ENCODE measurements around the gene PRKCA.
"Not testable (repeated sequence)": the region's sequence is repeated elsewhere in the genome, so short reads cannot be mapped to it uniquely, and the experiment has no call there.

PRKCA gene

DNA sequence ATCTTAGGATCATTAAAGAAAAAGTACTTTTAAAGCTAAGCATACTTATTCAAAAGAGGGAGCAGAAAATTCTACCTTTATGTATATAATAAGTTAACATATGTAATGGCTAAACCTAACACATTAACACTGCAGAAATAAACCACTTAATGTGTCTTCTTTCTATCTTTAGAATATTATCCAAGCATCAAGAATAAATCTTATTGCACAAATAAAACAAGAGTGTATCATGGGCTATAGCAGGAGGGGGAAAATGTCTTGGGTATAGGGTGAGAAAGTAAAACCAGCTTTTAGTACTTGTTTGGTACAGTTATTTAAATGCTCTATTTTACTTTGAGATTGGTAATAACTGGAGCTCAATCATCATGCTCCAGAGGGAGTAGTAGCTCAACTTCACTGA, 10.9 kb downstream of the PRKCA start:
- Histone ChIP-seq H3K4me3 (ENCODE audit: low read length) (no peak overlapping the region), H3K27me3 (ENCODE audit: control insufficient read depth, insufficient read depth, low read length) (no peaks in the 10 kb centered on the region), H3K27ac (ENCODE audit: low read depth, low read length) (no peak overlapping the region)

DNA sequence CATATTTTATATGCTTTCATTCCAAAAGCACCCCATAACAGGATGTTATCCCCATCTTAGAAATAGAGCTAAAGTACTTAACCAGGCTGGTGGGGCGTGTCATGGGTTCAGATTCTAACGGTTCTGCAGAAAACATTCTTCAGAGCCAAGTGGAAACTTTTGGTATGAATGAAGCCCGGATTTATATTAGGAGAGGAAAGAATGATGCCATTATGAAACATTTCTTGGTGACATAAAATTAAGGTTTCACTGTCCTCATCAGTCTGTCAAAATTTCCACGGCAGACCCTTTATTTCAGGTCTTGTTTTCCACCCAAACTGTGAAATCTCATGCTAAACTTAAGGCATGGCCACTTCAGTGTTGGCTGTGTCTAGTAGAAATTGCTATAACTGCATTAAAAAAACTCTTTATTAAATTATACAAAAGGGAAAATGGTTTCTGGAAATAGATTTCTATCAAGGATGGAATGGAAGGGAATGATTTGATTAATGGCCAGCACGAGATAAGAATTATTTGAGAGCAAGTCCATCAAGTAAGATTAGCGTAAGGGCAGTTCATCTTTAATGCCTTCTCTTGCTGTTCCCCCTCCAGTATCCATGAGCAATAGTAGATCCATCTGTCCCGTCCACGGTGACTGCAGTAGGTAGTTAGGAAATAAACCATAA, 11.7 kb downstream of the PRKCA start:
- Histone ChIP-seq H3K4me3 (ENCODE audit: low read length) (no peak overlapping the region), H3K27ac (ENCODE audit: low read depth, low read length) (no peak overlapping the region), H3K27me3 (ENCODE audit: control insufficient read depth, insufficient read depth, low read length) (no peaks in the 10 kb centered on the region)

More for the DNA sequence above, 10.9 kb downstream of the PRKCA start:
- Histone ChIP-seq H3K9ac (ENCODE audit: low read length) (no peak overlapping the region), H3K4me1 (ENCODE audit: control insufficient read depth, insufficient read depth, low read length) (peaks cover 9% of the 10 kb centered on the region), H3K36me3 (ENCODE audit: control insufficient read depth, insufficient read depth, low read length) (peaks cover 3% of the 10 kb centered on the region)

DNA sequence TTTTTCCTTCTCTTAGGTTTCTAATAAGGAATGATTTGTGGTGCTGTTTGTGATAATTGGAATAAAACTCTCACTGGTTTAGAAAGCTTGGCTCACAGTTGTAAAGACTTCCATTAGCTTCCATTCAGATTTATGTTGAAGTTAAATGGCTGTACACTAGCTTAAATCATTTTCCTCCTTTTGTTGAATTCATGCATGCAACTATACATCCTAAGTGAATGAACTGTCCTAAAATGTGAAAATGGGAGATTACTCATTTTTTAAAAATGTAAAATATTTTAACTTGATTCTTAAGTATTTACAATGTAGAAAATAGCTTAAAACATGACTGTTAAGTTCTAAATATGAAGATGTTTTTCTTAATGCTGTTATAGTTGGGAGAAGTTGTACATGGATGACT, 15.2 kb downstream of the PRKCA start:
- Histone ChIP-seq H3K4me3 (ENCODE audit: low read length) (no peak overlapping the region), H3K27ac (ENCODE audit: low read depth, low read length) (no peak overlapping the region), H3K9ac (ENCODE audit: low read length) (no peak overlapping the region), H3K27me3 (ENCODE audit: control insufficient read depth, insufficient read depth, low read length) (no peaks in the 10 kb centered on the region), H3K4me1 (ENCODE audit: control insufficient read depth, insufficient read depth, low read length) (peaks cover 5% of the 10 kb centered on the region), H3K36me3 (ENCODE audit: control insufficient read depth, insufficient read depth, low read length) (no peaks in the 10 kb centered on the region)

More for the DNA sequence above, 11.7 kb downstream of the PRKCA start:
- Histone ChIP-seq H3K4me1 (ENCODE audit: control insufficient read depth, insufficient read depth, low read length) (peaks cover 9% of the 10 kb centered on the region), H3K36me3 (ENCODE audit: control insufficient read depth, insufficient read depth, low read length) (peaks cover 3% of the 10 kb centered on the region), H3K9ac (ENCODE audit: low read length) (no peak overlapping the region)

DNA sequence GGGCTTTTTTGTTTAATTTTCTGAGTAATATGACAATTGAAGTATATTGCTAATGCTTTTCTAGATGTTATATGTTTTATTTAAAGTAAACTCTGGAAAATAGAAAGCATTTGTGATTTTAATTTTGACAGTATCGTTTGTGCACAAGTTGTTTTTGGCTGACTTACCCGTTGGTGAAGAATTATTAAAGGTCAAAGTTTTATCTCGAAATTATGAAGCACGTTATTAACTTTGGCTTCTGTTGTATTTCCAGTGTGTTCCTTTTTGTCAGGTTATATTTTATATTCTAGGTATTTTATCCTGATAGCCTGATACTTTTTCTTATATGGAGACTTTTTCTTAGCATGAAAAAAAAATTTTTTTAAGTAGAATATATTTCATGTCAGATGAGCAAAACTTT, 16.8 kb downstream of the PRKCA start:
- H3K4me3 ChIP-seq (ENCODE audit: low read length) = no peak overlapping the region
- H3K27ac ChIP-seq (ENCODE audit: low read depth, low read length) = no peak overlapping the region
- H3K36me3 ChIP-seq (ENCODE audit: control insufficient read depth, insufficient read depth, low read length) = no peaks in the 10 kb centered on the region
- H3K4me1 ChIP-seq (ENCODE audit: control insufficient read depth, insufficient read depth, low read length) = no peaks in the 10 kb centered on the region
- H3K27me3 ChIP-seq (ENCODE audit: control insufficient read depth, insufficient read depth, low read length) = no peaks in the 10 kb centered on the region
- H3K9ac ChIP-seq (ENCODE audit: low read length) = no peak overlapping the region

DNA sequence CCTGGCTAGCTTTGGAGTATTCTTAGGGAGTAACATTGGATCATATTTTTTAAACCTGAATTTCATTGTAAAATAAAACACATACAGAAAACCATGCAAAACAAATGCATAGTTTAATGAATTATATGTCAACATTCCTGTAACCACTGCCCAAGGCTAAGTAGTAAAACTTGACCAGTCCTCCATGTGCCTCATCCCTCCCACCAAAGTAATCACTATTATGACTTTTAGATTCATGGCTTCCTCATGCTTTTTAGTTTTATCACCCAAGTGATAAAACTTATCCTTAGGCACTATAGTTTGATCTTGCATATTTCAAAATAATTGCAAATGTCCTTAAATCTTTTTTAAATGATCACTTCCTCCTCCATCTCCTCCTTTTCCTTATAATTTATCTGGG, 20.4 kb downstream of the PRKCA start:
- Histone ChIP-seq H3K27me3 (ENCODE audit: control insufficient read depth, insufficient read depth, low read length) (no peaks in the 10 kb centered on the region), H3K27ac (ENCODE audit: low read depth, low read length) (no peak overlapping the region), H3K4me1 (ENCODE audit: control insufficient read depth, insufficient read depth, low read length) (no peaks in the 10 kb centered on the region), H3K9ac (ENCODE audit: low read length) (no peak overlapping the region), H3K36me3 (ENCODE audit: control insufficient read depth, insufficient read depth, low read length) (no peaks in the 10 kb centered on the region), H3K4me3 (ENCODE audit: low read length) (no peak overlapping the region)

DNA sequence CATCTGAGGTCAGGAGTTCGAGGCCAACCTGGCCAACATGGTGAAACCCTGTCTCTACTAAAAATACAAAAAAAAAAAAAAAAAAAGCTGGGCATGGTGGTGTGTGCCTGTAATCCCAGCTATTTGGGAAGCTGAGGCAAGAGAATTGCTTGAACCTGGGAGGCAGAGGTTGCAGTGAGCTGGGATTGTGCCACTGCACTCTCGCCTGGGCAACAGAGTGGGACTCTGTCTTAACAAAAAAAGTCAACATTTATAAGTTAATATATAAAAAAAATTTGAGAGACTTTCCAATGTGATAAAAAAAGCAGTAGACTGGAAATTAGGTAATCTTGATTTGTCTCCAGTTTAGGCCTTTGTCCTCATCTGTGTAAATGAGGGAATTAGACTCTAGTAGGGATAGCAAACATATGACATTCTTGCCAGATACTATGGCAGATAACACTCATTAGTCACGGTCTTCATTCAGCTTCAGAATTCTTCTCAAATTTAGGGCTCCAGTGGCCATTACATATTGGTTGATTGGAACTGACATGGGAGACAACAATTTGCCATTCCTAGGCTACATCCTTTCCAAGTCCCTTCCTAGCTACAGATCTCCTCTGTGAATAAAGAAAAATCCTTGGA, 22.1 kb downstream of the PRKCA start:
- H3K36me3 ChIP-seq (ENCODE audit: control insufficient read depth, insufficient read depth, low read length); H3K27me3 ChIP-seq (ENCODE audit: control insufficient read depth, insufficient read depth, low read length); H3K9ac ChIP-seq (ENCODE audit: low read length); H3K4me3 ChIP-seq (ENCODE audit: low read length); H3K27ac ChIP-seq (ENCODE audit: low read depth, low read length); H3K4me1 ChIP-seq (ENCODE audit: control insufficient read depth, insufficient read depth, low read length): not testable (repeated sequence)

DNA sequence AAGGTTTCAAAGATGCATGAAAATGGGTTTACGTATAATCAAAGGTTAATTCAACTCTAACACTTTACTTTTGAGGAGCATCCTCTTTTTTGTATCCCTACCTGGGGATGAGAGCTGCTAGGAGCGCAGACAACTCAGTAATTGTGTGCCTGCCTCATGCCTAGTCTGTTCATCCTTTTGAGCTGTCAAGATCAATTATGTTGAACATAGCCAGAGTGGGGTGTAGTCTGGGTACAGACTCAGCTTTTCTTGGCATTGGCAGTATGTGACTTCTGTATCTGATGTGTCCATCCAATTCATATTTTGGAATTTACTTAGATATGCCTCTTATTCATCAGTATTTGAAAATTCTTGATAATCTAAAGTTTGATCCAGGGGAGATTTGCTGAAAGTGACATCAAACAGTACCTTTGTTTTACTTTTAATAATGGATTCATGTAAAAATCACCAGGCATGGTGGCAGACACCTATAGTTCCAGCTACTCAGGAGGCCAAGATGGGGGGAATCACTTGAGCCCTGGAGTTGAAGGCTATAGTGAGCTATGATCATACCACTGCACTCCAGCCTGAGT, 24.1 kb downstream of the PRKCA start:
- Histone ChIP-seq H3K4me1 (ENCODE audit: control insufficient read depth, insufficient read depth, low read length) (peaks cover 2% of the 10 kb centered on the region), H3K9ac (ENCODE audit: low read length) (no peak overlapping the region), H3K36me3 (ENCODE audit: control insufficient read depth, insufficient read depth, low read length) (no peaks in the 10 kb centered on the region), H3K27ac (ENCODE audit: low read depth, low read length) (no peak overlapping the region), H3K4me3 (ENCODE audit: low read length) (no peak overlapping the region), H3K27me3 (ENCODE audit: control insufficient read depth, insufficient read depth, low read length) (no peaks in the 10 kb centered on the region)

DNA sequence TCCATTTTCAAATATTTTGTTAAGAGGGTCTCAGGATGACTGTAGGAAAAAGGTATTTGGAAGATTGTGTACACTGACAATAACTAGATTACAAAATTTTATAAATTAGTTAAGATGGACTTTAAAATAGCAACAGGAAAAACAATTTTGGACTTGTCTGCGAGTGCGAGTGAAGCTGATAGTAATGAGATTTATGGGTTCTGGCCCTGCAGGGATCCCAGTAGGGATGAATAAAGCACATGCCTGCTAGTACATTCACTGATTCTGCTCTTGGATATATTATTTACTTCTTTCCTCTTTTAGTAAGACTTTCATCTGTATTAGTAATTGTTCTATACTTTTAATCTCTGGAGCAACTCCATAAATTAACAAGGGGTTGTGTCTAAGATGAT, 28.2 kb downstream of the PRKCA start:
- Histone ChIP-seq H3K4me1 (ENCODE audit: control insufficient read depth, insufficient read depth, low read length) (peaks cover 2% of the 10 kb centered on the region), H3K27me3 (ENCODE audit: control insufficient read depth, insufficient read depth, low read length) (no peaks in the 10 kb centered on the region), H3K27ac (ENCODE audit: low read depth, low read length) (no peak overlapping the region), H3K4me3 (ENCODE audit: low read length) (no peak overlapping the region), H3K36me3 (ENCODE audit: control insufficient read depth, insufficient read depth, low read length) (no peaks in the 10 kb centered on the region), H3K9ac (ENCODE audit: low read length) (no peak overlapping the region)

DNA sequence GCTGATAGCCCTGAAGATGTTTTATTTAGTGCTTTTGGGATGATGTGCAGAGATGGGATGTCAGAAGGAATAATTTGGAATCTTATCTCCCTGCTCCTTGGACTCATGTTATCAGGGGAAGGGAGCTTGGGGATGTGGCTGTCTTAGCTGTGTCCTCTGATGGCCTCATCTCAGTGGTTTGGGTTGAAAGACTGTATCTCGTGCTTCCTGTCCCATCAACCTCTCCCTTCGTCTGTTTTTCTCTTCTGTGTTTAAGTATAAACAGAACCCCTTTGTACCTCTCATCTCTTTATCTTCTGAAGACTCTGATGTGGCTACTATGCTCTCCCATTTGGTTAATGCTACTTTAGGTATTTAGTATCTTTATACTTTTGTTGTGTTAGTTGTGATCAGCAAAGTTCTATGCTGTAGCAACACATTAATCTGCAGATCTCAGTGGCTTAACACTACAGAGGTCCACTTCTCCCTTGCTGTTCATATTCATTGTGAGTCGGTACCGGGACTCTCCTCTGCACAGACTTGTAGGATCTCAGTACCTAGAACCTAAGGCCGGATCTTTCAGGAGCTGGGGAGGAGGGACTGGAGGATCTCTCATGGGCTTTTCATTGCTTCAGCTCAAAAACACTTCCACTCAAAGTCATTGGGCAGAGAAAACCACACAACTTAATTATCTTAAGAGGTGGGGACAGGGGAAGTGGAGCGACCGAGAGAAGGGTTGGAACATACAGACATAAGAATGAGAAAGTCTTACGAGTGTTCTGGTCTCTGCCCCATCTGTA, 28.8 kb downstream of the PRKCA start:
- Histone ChIP-seq H3K4me3 (ENCODE audit: low read length) (no peak overlapping the region), H3K36me3 (ENCODE audit: control insufficient read depth, insufficient read depth, low read length) (no peaks in the 10 kb centered on the region), H3K4me1 (ENCODE audit: control insufficient read depth, insufficient read depth, low read length) (peaks cover 2% of the 10 kb centered on the region), H3K27me3 (ENCODE audit: control insufficient read depth, insufficient read depth, low read length) (no peaks in the 10 kb centered on the region), H3K27ac (ENCODE audit: low read depth, low read length) (no peak overlapping the region), H3K9ac (ENCODE audit: low read length) (no peak overlapping the region)

DNA sequence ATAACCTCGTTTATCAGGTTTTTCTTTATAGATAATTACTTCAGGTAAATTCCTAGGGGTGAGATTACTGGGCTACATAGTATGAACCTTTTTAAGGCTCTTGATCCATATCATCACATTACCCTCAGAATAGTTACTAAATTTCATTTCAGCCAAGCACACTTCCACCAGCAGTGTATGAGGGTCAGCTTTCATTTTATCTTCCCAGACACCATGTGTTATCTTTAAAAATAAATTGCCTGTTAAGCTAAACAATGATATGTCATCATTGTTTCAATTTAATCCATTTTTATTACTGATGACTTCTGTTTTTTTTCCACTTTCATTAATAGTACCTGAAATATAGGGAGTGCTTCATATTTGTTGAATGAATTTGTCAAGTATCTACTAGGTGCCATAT, 33.4 kb downstream of the PRKCA start:
- Histone ChIP-seq H3K27me3 (ENCODE audit: control insufficient read depth, insufficient read depth, low read length) (no peaks in the 10 kb centered on the region), H3K27ac (ENCODE audit: low read depth, low read length) (no peak overlapping the region), H3K4me1 (ENCODE audit: control insufficient read depth, insufficient read depth, low read length) (peaks cover 13% of the 10 kb centered on the region), H3K36me3 (ENCODE audit: control insufficient read depth, insufficient read depth, low read length) (no peaks in the 10 kb centered on the region), H3K4me3 (ENCODE audit: low read length) (no peak overlapping the region), H3K9ac (ENCODE audit: low read length) (no peak overlapping the region)

DNA sequence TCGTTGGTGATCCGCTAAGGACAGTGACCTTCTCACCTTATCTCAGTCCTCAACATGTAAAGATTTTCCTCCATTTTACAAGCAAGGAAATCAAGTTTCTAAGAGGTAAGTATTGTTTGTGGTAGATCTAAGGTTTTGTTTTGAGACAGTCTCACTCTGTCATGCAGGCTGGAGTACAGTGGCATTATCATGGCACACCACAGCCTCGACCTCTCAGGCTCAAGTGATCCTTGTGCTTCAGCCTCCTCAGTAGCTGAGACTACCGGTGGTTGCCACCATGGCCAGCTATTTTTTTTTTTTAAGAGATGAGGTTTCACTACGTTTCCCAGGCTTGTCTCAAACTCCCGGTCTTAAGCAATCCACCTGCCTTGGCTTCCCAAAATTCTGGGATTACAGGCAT, 34.9 kb downstream of the PRKCA start:
- Histone ChIP-seq H3K27ac (ENCODE audit: low read depth, low read length) (no peak overlapping the region), H3K9ac (ENCODE audit: low read length) (no peak overlapping the region), H3K27me3 (ENCODE audit: control insufficient read depth, insufficient read depth, low read length) (no peaks in the 10 kb centered on the region), H3K36me3 (ENCODE audit: control insufficient read depth, insufficient read depth, low read length) (no peaks in the 10 kb centered on the region), H3K4me3 (ENCODE audit: low read length) (no peak overlapping the region), H3K4me1 (ENCODE audit: control insufficient read depth, insufficient read depth, low read length) (peaks cover 11% of the 10 kb centered on the region)

DNA sequence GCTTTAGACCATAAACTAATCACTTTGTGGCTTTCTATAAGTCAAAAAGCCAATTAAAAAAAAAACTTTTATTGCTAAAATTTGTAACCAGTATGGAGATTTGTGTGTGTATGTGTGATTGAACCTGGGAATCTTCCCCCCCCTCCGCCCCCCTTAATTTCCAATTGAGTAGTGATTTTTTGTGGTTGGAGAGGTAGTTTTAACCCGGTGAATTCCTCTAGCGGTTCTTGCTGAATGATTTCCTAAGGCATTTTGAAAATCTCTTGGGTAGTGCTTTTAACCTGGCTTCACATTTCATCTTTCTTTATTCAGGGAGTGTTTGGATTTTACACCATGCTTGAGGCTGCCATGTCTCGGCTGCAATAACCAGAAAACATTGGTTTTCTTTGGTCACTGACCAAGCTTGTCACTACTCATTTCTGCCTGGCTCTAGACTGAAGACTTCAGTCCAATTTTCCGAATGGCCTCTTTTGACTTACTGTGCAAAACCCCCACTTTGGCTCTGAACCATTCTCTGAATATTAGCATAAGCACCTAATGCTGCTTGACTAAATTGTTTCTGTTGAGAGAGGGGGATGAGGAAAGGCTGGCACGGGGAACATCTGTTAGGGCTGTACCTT, 35.6 kb downstream of the PRKCA start:
- no peak overlapping the region for H3K27ac ChIP-seq (ENCODE audit: low read depth, low read length)
- H3K4me3 ChIP-seq (ENCODE audit: low read length) = no peak overlapping the region
- peaks cover 11% of the 10 kb centered on the region for H3K4me1 ChIP-seq (ENCODE audit: control insufficient read depth, insufficient read depth, low read length)
- H3K9ac ChIP-seq (ENCODE audit: low read length) = no peak overlapping the region
- H3K27me3 ChIP-seq (ENCODE audit: control insufficient read depth, insufficient read depth, low read length) = no peaks in the 10 kb centered on the region
- no peaks in the 10 kb centered on the region for H3K36me3 ChIP-seq (ENCODE audit: control insufficient read depth, insufficient read depth, low read length)

Measured in rectal smooth muscle tissue (tissue), 1 donor.